ENCODE data around the gene OR6T1. TPM values are rescaled to one million over a fixed set of nuclear protein-coding genes. Genes with fewer than 3 reads are reported as not detected.

The OR6T1 gene
- total RNA-seq: not detected in 2 replicates

GRCh38 chr11:123943738-123944137 lies at the start of gene OR6T1:
TSS of gene OR6T1 (minus strand) at chr11:123943838. CDS start at chr11:123943838, 0 bp downstream.

GRCh38 chr11:123977731-123978347 lies 34.2 kb upstream of the OR6T1 start, which contains the start of gene OR10S1:
TSS of gene OR10S1 (minus strand) at chr11:123977781. CDS start at chr11:123977664, 117 bp downstream.

DNA sequence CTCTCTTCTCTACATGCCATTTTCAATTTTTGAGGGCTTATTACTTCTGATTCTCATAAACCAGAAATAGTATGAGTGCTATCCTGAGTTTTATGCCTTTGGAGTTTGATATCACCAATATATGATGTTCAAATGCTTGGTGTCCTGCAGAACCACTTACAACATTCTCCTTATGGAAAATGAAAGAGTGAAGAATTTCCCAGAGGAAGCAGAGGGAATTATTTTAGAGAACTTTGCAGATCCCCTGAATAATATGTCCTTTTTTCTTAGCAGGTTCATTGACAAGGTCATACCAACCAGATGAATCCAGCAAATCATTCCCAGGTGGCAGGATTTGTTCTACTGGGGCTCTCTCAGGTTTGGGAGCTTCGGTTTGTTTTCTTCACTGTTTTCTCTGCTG lies 4.3 kb downstream of the OR6T1 start, which contains the start of gene OR4D5:
TSS of gene OR4D5 (plus strand) at position 301 of the 400 bp plus-strand sequence. CDS start at position 301, 0 bp downstream.

DNA sequence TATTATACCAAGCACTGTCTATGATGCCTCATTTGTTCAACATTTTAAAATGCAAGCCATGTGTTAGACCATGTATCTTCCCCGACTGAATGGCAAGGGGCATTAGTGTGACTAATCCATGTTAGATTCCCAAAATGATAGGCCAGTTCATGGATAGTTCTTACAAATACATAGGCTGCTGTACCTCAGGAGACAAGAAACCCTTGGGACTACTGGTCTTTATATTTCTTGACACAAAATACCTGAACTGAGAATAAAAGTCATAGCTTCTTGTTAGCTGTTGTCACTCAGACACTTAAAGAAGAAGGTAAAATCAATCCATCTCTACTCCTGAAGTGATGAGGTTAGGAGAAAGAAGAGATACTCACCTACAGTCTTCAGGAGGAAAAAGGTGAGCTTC lies 41.8 kb downstream of the OR6T1 start, which contains the start of gene OR8D4:
TSS of gene OR8D4 (plus strand) at position 301 of the 400 bp plus-strand sequence. CDS start 4,265 bp downstream, outside the sequence.

Other genes with a start within 250 kb of the OR6T1 start
- 5.1 and 5.5 TPM in 2 replicates for gene ZNF202, start 202.2 kb downstream of the OR6T1 start, total RNA-seq
- not detected in 2 replicates for gene OR6X1, start 189.3 kb downstream of the OR6T1 start, total RNA-seq
- gene OR6M1, start 137.5 kb downstream of the OR6T1 start, total RNA-seq: not detected in 2 replicates
- gene TMEM225, start 58.2 kb downstream of the OR6T1 start, total RNA-seq: not detected in 2 replicates
- not detected in 2 replicates for gene OR8D4, start 41.7 kb downstream of the OR6T1 start, total RNA-seq
- gene OR4D5, start 4.2 kb downstream of the OR6T1 start, total RNA-seq: not detected in 2 replicates
- gene OR10S1, start 33.9 kb upstream of the OR6T1 start, total RNA-seq: not detected in 2 replicates
- not detected in 2 replicates for gene OR10G6, start 51.3 kb upstream of the OR6T1 start, total RNA-seq
- not detected in 2 replicates for gene OR10G4, start 69.2 kb upstream of the OR6T1 start, total RNA-seq
- gene OR10G9, start 79.2 kb upstream of the OR6T1 start, total RNA-seq: not detected in 2 replicates
- not detected in 2 replicates for gene OR10G8, start 83.0 kb upstream of the OR6T1 start, total RNA-seq
- not detected in 2 replicates for gene OR10G7, start 97.5 kb upstream of the OR6T1 start, total RNA-seq
- 30.8 and 33.3 TPM in 2 replicates for gene VWA5A, start 171.6 kb upstream of the OR6T1 start, total RNA-seq
- not detected in 2 replicates for gene OR10D3, start 239.5 kb upstream of the OR6T1 start, total RNA-seq